ENCODE measurements around the gene ZFYVE27. TPM values are rescaled to one million over a fixed set of nuclear protein-coding genes. Genes with fewer than 3 reads are reported as not detected.

ZFYVE27 gene
- total and polyA plus RNA-seq, 2 experiments from 2014 or later = 50.7 to 59.8 TPM

- TF ChIP-seq CTCF (IDR thresholded peaks at IDR 0.05; ENCODE audit: low read depth, low read length) = no peak
- no peaks in the 10 kb centered on the region for H3K9me3 ChIP-seq (ENCODE audit: low read depth)
- no peak overlapping the region for H3K27ac ChIP-seq
- H3K27me3 ChIP-seq = no peaks in the 10 kb centered on the region
- H3K4me1 ChIP-seq (ENCODE audit: low read depth) = no peaks in the 10 kb centered on the region
- no peak overlapping the region for H3K4me3 ChIP-seq
- peak in 1 of 2 donors; percentile 43 for DNase-seq (ENCODE audit: low read depth in 1 of 2, low spot score in 1 of 2)
- no peaks in the 10 kb centered on the region for H3K36me3 ChIP-seq
Observed at GRCh38 chr10:97718659-97719142, 18.2 kb upstream of the ZFYVE27 start.

GRCh38 chr10:97719602-97720001 lies 17.3 kb upstream of the ZFYVE27 start:
- DNase-seq (ENCODE audit: low read depth in 1 of 2, low spot score in 1 of 2) = no peak
- H3K27ac ChIP-seq = no peak overlapping the region
- H3K9me3 ChIP-seq (ENCODE audit: low read depth) = no peaks in the 10 kb centered on the region
- no peak overlapping the region for H3K4me3 ChIP-seq
- H3K4me1 ChIP-seq (ENCODE audit: low read depth) = no peaks in the 10 kb centered on the region
- H3K36me3 ChIP-seq = no peaks in the 10 kb centered on the region
- no peak for TF ChIP-seq CTCF (IDR thresholded peaks at IDR 0.05; ENCODE audit: low read depth, low read length)
- H3K27me3 ChIP-seq = no peaks in the 10 kb centered on the region

- Histone ChIP-seq H3K27ac (no peak overlapping the region), H3K36me3 (no peaks in the 10 kb centered on the region), H3K4me3 (no peak overlapping the region), H3K27me3 (no peaks in the 10 kb centered on the region), H3K9me3 (ENCODE audit: low read depth) (no peaks in the 10 kb centered on the region), H3K4me1 (ENCODE audit: low read depth) (no peaks in the 10 kb centered on the region)
- TF ChIP-seq CTCF (IDR thresholded peaks at IDR 0.05; ENCODE audit: low read depth, low read length) = no peak
- DNase-seq (ENCODE audit: low read depth in 1 of 2, low spot score in 1 of 2) = no peak
Observed at GRCh38 chr10:97721871-97722780, 14.8 kb upstream of the ZFYVE27 start.

- H3K9me3 ChIP-seq (ENCODE audit: low read depth) = no peaks in the 10 kb centered on the region
- DNase-seq (ENCODE audit: low read depth in 1 of 2, low spot score in 1 of 2) = no peak
- H3K36me3 ChIP-seq = no peaks in the 10 kb centered on the region
- no peaks in the 10 kb centered on the region for H3K27me3 ChIP-seq
- TF ChIP-seq CTCF (IDR thresholded peaks at IDR 0.05; ENCODE audit: low read depth, low read length) = no peak
- H3K4me3 ChIP-seq = no peak overlapping the region
- no peaks in the 10 kb centered on the region for H3K4me1 ChIP-seq (ENCODE audit: low read depth)
- H3K27ac ChIP-seq = no peak overlapping the region
Observed at GRCh38 chr10:97723001-97723400, 13.9 kb upstream of the ZFYVE27 start.

- Histone ChIP-seq H3K9me3 (ENCODE audit: low read depth) (no peaks in the 10 kb centered on the region), H3K27ac (no peak overlapping the region), H3K4me3 (no peak overlapping the region), H3K36me3 (no peaks in the 10 kb centered on the region), H3K4me1 (ENCODE audit: low read depth) (no peaks in the 10 kb centered on the region), H3K27me3 (no peaks in the 10 kb centered on the region)
- no peak for TF ChIP-seq CTCF (IDR thresholded peaks at IDR 0.05; ENCODE audit: low read depth, low read length)
- peak in 1 of 2 donors; percentile 54 for DNase-seq (ENCODE audit: low read depth in 1 of 2, low spot score in 1 of 2)
Observed at GRCh38 chr10:97724341-97724941, 12.5 kb upstream of the ZFYVE27 start.
